ENCODE data around the gene MELTF.

GRCh38 chr3:196979545-196979944 lies 50.1 kb downstream of the MELTF start:
- no peak for TF ChIP-seq YY1 (IDR thresholded peaks at IDR 0.05; ENCODE audit: insufficient read depth, insufficient read length)
- TF ChIP-seq SUZ12 (IDR thresholded peaks at IDR 0.05; ENCODE audit: extremely low read depth, insufficient read depth, insufficient read length) = no peak

Data from NT2/D1 (cell line).